SJSA1 (cell line): ENCODE results near the gene GTF2H1. TPM values are rescaled to one million over a fixed set of nuclear protein-coding genes. Genes with fewer than 3 reads are reported as not detected.
"Not testable (repeated sequence)": the region's sequence is repeated elsewhere in the genome, so short reads cannot be mapped to it uniquely, and the experiment has no call there.

Source experiments
- DNase-seq, 2 experiments: peaks; one replicate each; pipeline ENCODE4 v3.0.0-alpha.2; 2015 to 2020; ENCODE audit warnings: low spot score in 2 of 2, low read depth in 1 of 2
- H3K27ac ChIP-seq: fragments of 250-450 bp; sonication (Bioruptor Pico); 2 replicates; pipeline ENCODE4 v1.5.1; 2020; ENCODE audit warnings: mild to moderate bottlenecking, moderate library complexity
- H3K27me3 ChIP-seq: fragments of 250-450 bp; sonication (Bioruptor Pico); replicated peaks from 2 replicates; pipeline ENCODE4 v1.5.1; 2020; ENCODE audit warnings: mild to moderate bottlenecking, moderate library complexity
- H3K36me3 ChIP-seq: fragments of 250-450 bp; sonication (Bioruptor Pico); 2 replicates; pipeline ENCODE4 v1.5.1; 2020; ENCODE audit warnings: mild to moderate bottlenecking
- H3K4me1 ChIP-seq: fragments of 250-450 bp; sonication (Bioruptor Pico); replicated peaks from 2 replicates; pipeline ENCODE4 v1.6.1; 2021; ENCODE audit warnings: mild to moderate bottlenecking
- H3K4me3 ChIP-seq: fragments of 250-450 bp; sonication (Bioruptor Pico); 2 replicates; pipeline ENCODE4 v1.5.1; 2020; ENCODE audit warnings: mild to moderate bottlenecking
- H3K9me3 ChIP-seq: fragments of 250-450 bp; sonication (Bioruptor Pico); replicated peaks from 2 replicates; pipeline ENCODE4 v1.5.1; 2020; ENCODE audit warnings: mild to moderate bottlenecking
- total RNA-seq: library from RNA; depleted of rRNA; stranded (reverse); fragments of >200 nt; shearing (Covaris generic); gene quantifications from 2 replicates; pipeline ENCODE4 v1.2.3, GENCODE V29; 2014; rRNA removed

The GTF2H1 gene
- total RNA-seq, 1 experiment from 2014 or later, result 121 TPM

DNA sequence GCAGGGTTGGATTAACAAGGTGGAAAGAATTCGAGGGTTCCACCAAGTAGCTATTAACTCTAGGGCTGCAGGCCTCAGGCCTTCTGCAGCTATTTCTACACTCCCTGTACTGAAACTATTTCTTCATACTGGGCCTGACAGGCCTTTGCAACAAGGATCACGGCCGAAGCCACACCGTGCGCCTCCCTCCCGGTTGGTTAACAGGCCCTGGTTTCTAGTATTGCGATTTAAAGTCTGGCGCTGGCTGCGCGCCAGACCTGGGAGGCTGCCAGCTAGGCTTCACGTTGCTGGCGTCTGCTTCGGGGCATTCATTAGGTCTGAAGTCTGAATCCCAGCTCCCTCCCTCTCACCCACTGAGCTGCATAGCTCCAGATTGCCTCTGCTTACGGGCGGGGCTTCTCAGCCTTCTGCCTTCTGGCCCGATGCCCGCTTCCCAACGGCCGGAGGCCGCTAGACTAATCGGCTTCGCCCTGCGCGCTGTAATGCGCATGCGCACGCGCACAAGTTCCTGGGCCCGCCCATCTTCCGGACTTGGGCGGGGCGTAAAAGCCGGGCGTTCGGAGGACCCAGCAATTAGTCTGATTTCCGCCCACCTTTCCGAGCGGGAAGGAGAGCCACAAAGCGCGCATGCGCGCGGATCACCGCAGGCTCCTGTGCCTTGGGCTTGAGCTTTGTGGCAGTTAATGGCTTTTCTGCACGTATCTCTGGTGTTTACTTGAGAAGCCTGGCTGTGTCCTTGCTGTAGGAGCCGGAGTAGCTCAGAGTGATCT is 73.6 kb downstream of the GTF2H1 start:
- peak; percentile 99 to 100 for DNase-seq
- Histone ChIP-seq H3K27ac (peak overlapping the region; percentile 34), H3K27me3 (no peaks in the 10 kb centered on the region), H3K4me3 (peak overlapping the region; percentile 71), H3K9me3 (no peaks in the 10 kb centered on the region), H3K36me3 (peaks cover 60% of the 10 kb centered on the region), H3K4me1 (peaks cover 14% of the 10 kb centered on the region)

DNA sequence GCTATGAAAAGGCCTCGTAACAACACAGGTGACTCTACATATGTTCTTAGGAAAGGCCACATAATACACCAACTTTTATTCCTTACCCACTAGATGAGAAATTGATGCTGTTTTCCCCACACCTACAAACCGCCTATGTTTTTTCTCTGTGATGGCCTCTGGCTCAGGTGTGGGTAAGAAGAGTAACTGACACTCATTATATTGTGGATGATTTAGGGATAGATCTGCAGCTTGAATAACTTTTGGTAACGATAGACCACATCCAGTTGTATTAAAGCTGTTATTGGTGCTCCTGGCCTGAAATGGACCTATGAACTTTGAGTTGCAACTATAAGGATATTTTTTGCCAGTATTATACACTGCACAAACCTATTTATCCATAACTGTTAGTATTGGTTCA is 75.6 kb downstream of the GTF2H1 start:
- Histone ChIP-seq H3K9me3 (no peaks in the 10 kb centered on the region), H3K27ac (no peak overlapping the region), H3K4me1 (peaks cover 14% of the 10 kb centered on the region), H3K36me3 (peaks cover 75% of the 10 kb centered on the region), H3K4me3 (no peak overlapping the region), H3K27me3 (no peaks in the 10 kb centered on the region)
- no peak for DNase-seq

DNA sequence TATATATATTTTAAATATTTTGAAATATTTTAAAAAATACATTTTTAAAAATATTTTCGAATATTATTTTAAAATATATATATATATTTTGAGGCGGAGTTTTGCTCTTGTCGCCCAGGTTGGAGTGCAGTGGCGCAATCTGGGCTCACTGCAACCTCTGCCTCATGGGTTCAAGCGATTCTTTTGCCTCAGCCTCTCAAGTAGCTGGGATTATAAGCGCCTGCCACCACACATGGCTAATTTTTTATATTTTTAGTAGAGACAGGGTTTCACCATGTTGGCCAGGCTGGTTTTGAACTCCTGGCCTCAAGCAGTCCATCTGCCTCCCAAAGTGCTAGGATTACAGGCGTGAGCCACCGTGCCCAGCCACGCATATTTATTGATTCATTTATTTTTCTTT is 78.7 kb downstream of the GTF2H1 start:
- H3K9me3 ChIP-seq, H3K4me1 ChIP-seq, H3K27ac ChIP-seq, H3K27me3 ChIP-seq, DNase-seq, H3K4me3 ChIP-seq: not testable (repeated sequence)
- peaks cover 92% of the 10 kb centered on the region for H3K36me3 ChIP-seq

DNA sequence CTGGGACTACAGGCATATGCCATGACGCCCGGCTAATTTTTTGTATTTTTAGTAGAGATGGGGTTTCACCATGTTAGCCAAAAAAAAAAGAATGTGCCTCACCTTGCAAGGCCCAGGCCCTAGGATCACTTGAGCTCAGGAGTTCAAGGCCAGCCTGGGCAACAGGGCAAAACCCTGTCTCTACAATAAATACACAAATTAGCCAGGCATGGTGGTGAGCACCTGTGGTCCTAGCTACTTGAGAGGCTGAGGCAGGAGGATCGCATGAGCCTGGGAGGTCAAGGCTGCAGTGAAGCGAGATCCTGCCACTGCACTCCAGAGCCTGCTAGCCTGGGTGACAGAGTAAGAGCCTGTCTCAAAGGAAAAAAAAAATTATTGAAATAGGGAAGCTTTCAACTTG is 81.7 kb downstream of the GTF2H1 start:
- H3K27ac ChIP-seq, result no peak overlapping the region
- no peak overlapping the region for H3K4me3 ChIP-seq
- H3K4me1 ChIP-seq, result no peaks in the 10 kb centered on the region; the same call in 1 of the 2 replicates
- H3K27me3 ChIP-seq, result no peaks in the 10 kb centered on the region
- peaks cover 93% of the 10 kb centered on the region for H3K36me3 ChIP-seq
- no peak for DNase-seq
- no peaks in the 10 kb centered on the region for H3K9me3 ChIP-seq

DNA sequence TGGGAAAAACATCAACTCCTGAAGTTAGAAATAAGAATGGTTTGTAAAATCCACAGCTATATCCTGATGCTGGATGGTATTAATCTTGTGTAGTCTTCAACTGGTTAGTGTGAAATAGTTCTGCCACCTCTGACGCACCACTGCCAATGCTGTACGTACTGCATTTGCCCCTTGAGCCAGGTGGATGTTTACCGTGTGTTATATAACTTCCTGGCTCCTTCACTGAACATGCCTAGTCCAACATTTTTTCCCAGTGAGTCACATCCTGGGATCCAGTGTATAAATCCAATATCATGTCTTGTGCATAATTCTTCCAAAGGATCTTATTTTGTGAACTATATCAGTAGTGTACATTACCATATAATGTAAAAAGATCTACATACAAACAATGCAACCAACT is 85.0 kb downstream of the GTF2H1 start:
- not testable (repeated sequence) for H3K4me1 ChIP-seq, H3K27me3 ChIP-seq, DNase-seq, H3K9me3 ChIP-seq, H3K4me3 ChIP-seq, H3K27ac ChIP-seq
- H3K36me3 ChIP-seq, result peaks cover 66% of the 10 kb centered on the region

DNA sequence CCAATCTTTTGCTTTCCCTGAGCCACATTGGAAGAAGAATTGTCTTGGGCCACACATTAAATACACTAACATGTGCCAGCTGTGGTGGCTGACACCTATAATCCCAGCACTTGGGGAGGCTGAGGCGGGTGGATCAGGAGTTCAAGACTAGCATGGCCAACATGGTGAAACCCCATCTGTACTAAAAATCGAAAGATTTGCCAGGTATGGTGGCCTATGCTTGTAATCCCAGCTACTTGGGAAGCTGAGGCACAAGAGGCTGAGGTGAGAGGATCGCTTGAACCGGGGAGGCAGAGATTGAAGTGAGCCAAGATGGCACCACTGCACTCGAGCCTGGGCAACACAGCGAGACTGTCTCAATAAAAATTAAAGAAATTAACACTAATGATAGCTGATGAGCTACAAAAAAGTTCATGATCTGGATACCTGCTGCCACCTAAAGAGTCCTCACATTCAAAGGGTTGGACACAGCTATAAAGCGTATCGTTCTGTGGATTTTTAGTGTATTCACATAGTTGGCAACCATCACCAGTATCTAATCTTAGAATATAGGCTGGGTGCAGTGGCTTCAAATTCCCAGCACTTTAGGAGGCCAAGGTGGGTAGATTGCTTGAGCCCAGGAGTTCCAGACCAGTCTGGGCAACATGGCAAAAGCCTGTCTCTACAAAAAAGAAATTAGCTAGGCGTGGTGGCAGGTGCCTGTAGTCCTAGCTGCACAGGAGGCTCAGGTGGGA is 86.4 kb downstream of the GTF2H1 start:
- H3K27ac ChIP-seq, result no peak overlapping the region
- H3K36me3 ChIP-seq, result peaks cover 52% of the 10 kb centered on the region
- no peaks in the 10 kb centered on the region for H3K27me3 ChIP-seq
- peaks cover 10% of the 10 kb centered on the region for H3K4me1 ChIP-seq
- DNase-seq, result no peak
- H3K4me3 ChIP-seq, result no peak overlapping the region
- H3K9me3 ChIP-seq, result no peaks in the 10 kb centered on the region; the same call in 1 of the 2 replicates

DNA sequence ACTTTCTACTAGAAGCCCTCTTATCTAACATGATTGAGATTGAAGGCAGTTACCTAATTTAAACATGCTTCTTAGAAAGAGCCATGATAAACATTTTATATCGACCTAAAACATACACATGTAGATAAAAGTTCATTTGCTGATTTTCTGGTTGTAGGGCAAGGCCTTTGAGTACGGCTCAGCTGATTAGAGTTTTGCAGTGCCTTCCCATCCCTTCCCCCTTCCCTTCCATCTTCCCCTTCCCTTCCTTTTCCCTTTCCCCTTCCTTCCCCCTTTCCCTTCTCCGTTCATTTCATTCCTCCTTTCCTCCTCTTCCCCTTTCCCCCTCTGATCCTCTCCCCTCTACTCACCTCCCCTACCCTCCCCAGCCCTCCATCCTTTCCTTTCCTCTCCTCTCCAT is 94.1 kb downstream of the GTF2H1 start:
- Histone ChIP-seq H3K27ac (no peak overlapping the region), H3K27me3 (no peaks in the 10 kb centered on the region), H3K4me3 (no peak overlapping the region), H3K36me3 (no peaks in the 10 kb centered on the region), H3K9me3 (no peaks in the 10 kb centered on the region; the same call in 1 of the 2 replicates), H3K4me1 (peaks cover 10% of the 10 kb centered on the region)
- DNase-seq, result no peak

Other genes starting within 250 kb of the GTF2H1 start
- gene SAAL1, start 216.5 kb upstream of the GTF2H1 start, total RNA-seq, result 47.7 and 50.9 TPM in 2 replicates
- not detected in 2 replicates for gene MRGPRX3, start 190.0 kb upstream of the GTF2H1 start, total RNA-seq
- not detected in 2 replicates for gene MRGPRX4, start 149.7 kb upstream of the GTF2H1 start, total RNA-seq
- gene SAA4, start 85.8 kb upstream of the GTF2H1 start, total RNA-seq, result not detected in 2 replicates
- not detected in 2 replicates for gene SAA2, start 73.9 kb upstream of the GTF2H1 start, total RNA-seq
- not detected in 2 replicates for gene SAA1, start 56.3 kb upstream of the GTF2H1 start, total RNA-seq
- 58.2 and 67.5 TPM in 2 replicates for gene HPS5, start 427 bp upstream of the GTF2H1 start, total RNA-seq
- 758 and 913 TPM in 2 replicates for gene LDHA, start 72.0 kb downstream of the GTF2H1 start, total RNA-seq
- 0.08 TPM in 1 of 2 replicates, not detected in the other for gene LDHC, start 89.8 kb downstream of the GTF2H1 start, total RNA-seq
- not detected in 2 replicates for gene LDHAL6A, start 133.3 kb downstream of the GTF2H1 start, total RNA-seq
- gene TSG101, start 204.4 kb downstream of the GTF2H1 start, total RNA-seq, result 27.3 and 55.9 TPM in 2 replicates